Ascending aorta (tissue), 2 donors: ENCODE measurements around the gene TTC3. TPM values are rescaled to one million over a fixed set of nuclear protein-coding genes. Genes with fewer than 3 reads are reported as not detected.

ENCODE experiments used
- DNase-seq, 2 donors: peaks; one replicate each; pipeline ENCODE4 v3.0.0-alpha.2; 2019; ENCODE audit warnings: low spot score in 2 of 2
- H3K27ac ChIP-seq, 2 donors: fragments of 200-600 bp; sonication (generic); one replicate each; pipeline ENCODE4 v1.5.1; 2016 to 2017; ENCODE audit warnings: mild to moderate bottlenecking in 1 of 2
- H3K27me3 ChIP-seq: fragments of 200-600 bp; sonication (generic); one replicate; pipeline ENCODE4 v1.5.1; 2017
- H3K36me3 ChIP-seq, 2 donors: fragments of 200-600 bp; sonication (generic); one replicate each; pipeline ENCODE4 v1.5.1; 2016
- H3K4me1 ChIP-seq, 2 donors: fragments of 200-600 bp; sonication (generic); one replicate each; pipeline ENCODE4 v1.5.1; 2016 to 2017; ENCODE audit warnings: mild to moderate bottlenecking in 1 of 2
- H3K4me3 ChIP-seq, 2 donors: fragments of 200-600 bp; sonication (generic); one replicate each; pipeline ENCODE4 v1.5.1; 2016 to 2017; ENCODE audit warnings: mild to moderate bottlenecking in 1 of 2
- H3K9me3 ChIP-seq, 2 donors: fragments of 200-600 bp; sonication (generic); one replicate each; pipeline ENCODE4 v1.5.1; 2016
- CTCF ChIP-seq, 3 experiments: fragments of 200-600 bp in 2 of 3; fragments of 450-650 bp in 1 of 3; sonication (generic) in 2 of 3; IDR thresholded peaks; one replicate each; pipeline ENCODE4 v1.5.1; 2016 to 2019; ENCODE audit warnings: antibody characterized with exemption in 3 of 3, mild to moderate bottlenecking in 1 of 3, moderate library complexity in 1 of 3
- intact Hi-C: fragments of 100-400 bp; cut with DNase I; formaldehyde crosslinking; loops from one replicate; pipeline ENCODE4 v1.15.1; 2023
- total RNA-seq: library from RNA; depleted of rRNA; stranded (reverse); fragments of >200 nt; gene quantifications from one replicate; pipeline ENCODE4 v1.1.0, GENCODE V29; 2016

The TTC3 gene
- total RNA-seq, 1 donor from 2014 or later, result 70.7 TPM

GRCh38 chr21:37157938-37158337 is 84.9 kb downstream of the TTC3 start:
- H3K4me1 ChIP-seq, result peaks cover 0 to 6% of the 10 kb centered on the region in 2 donors
- H3K27me3 ChIP-seq, result no peaks in the 10 kb centered on the region
- DNase-seq, result no peak
- TF ChIP-seq CTCF (IDR thresholded peaks at IDR 0.05), result no peak
- intact Hi-C loops, result no loop called here
- H3K36me3 ChIP-seq, result peaks cover 23 to 25% of the 10 kb centered on the region in 2 donors
- H3K4me3 ChIP-seq, result no peak overlapping the region
- no peaks in the 10 kb centered on the region for H3K9me3 ChIP-seq
- H3K27ac ChIP-seq, result no peak overlapping the region

- TF ChIP-seq CTCF (IDR thresholded peaks at IDR 0.05), result no peak
- H3K9me3 ChIP-seq, result no peaks in the 10 kb centered on the region
- no peak overlapping the region for H3K27ac ChIP-seq
These were observed 86.2 kb downstream of the TTC3 start for GRCh38 chr21:37159053-37159776.

GRCh38 chr21:37159949-37160348 is 86.9 kb downstream of the TTC3 start:
- Histone ChIP-seq H3K36me3 (peaks cover 37% of the 10 kb centered on the region in 2 donors), H3K27me3 (no peaks in the 10 kb centered on the region), H3K27ac (no peak overlapping the region), H3K4me1 (no peaks in the 10 kb centered on the region), H3K4me3 (no peak overlapping the region), H3K9me3 (no peaks in the 10 kb centered on the region)
- TF ChIP-seq CTCF (IDR thresholded peaks at IDR 0.05), result no peak
- intact Hi-C loops, result no loop called here
- no peak for DNase-seq

More at GRCh38 chr21:37159053-37159776, 86.2 kb downstream of the TTC3 start:
- H3K36me3 ChIP-seq, result peaks cover 30 to 33% of the 10 kb centered on the region in 2 donors
- no peak for DNase-seq
- H3K27me3 ChIP-seq, result no peaks in the 10 kb centered on the region
- intact Hi-C loops, result no loop called here
- H3K4me3 ChIP-seq, result no peak overlapping the region
- H3K4me1 ChIP-seq, result no peaks in the 10 kb centered on the region

GRCh38 chr21:37164742-37165141 is 91.7 kb downstream of the TTC3 start:
- no peak for DNase-seq
- no peak for TF ChIP-seq CTCF (IDR thresholded peaks at IDR 0.05)
- peaks cover 40 to 57% of the 10 kb centered on the region in 2 donors for H3K36me3 ChIP-seq
- H3K27me3 ChIP-seq, result no peaks in the 10 kb centered on the region
- H3K4me3 ChIP-seq, result no peak overlapping the region
- no peaks in the 10 kb centered on the region for H3K4me1 ChIP-seq
- no peaks in the 10 kb centered on the region for H3K9me3 ChIP-seq
- H3K27ac ChIP-seq, result no peak overlapping the region
- intact Hi-C loops, result no loop called here

GRCh38 chr21:37165586-37165985 is 92.5 kb downstream of the TTC3 start:
- peaks cover 33 to 57% of the 10 kb centered on the region in 2 donors for H3K36me3 ChIP-seq
- H3K9me3 ChIP-seq, result no peaks in the 10 kb centered on the region
- H3K4me1 ChIP-seq, result no peaks in the 10 kb centered on the region
- TF ChIP-seq CTCF (IDR thresholded peaks at IDR 0.05), result no peak
- no peak overlapping the region for H3K27ac ChIP-seq
- intact Hi-C loops, result no loop called here
- no peak overlapping the region for H3K4me3 ChIP-seq
- no peak for DNase-seq
- no peaks in the 10 kb centered on the region for H3K27me3 ChIP-seq
